NCI-H69 (cell line): ENCODE measurements around the gene CNKSR1.

ENCODE experiments used
- DNase-seq: peaks from one replicate; lab custom pipeline; 2025; lab: John Stamatoyannopoulos, UW

CNKSR1 gene

GRCh38 chr1:26184883-26185282 is 7.6 kb downstream of the CNKSR1 start:
- no peak for DNase-seq

GRCh38 chr1:26187882-26188281 is 10.6 kb downstream of the CNKSR1 start:
- DNase-seq = no peak

GRCh38 chr1:26188477-26188876 is 11.2 kb downstream of the CNKSR1 start:
- no peak for DNase-seq

- no peak for DNase-seq
Observed at GRCh38 chr1:26189331-26189730, 12.0 kb downstream of the CNKSR1 start.

GRCh38 chr1:26189751-26190275 is 12.5 kb downstream of the CNKSR1 start:
- DNase-seq = no peak

GRCh38 chr1:26190373-26190987 is 13.2 kb downstream of the CNKSR1 start, which contains the start of gene CATSPER4:
CATSPER4 (plus strand) TSS chr1:26190602; CDS start chr1:26190628, 26 bp downstream.
- peak; percentile 30 for DNase-seq

- no peak for DNase-seq
Observed at GRCh38 chr1:26191739-26192138, 14.4 kb downstream of the CNKSR1 start.

GRCh38 chr1:26195805-26196204 is 18.5 kb downstream of the CNKSR1 start:
- no peak for DNase-seq

GRCh38 chr1:26197301-26197700 is 20.0 kb downstream of the CNKSR1 start:
- no peak for DNase-seq

- no peak for DNase-seq
Observed at GRCh38 chr1:26197813-26198212, 20.5 kb downstream of the CNKSR1 start.

- DNase-seq = no peak
Observed at GRCh38 chr1:26200413-26200812, 23.1 kb downstream of the CNKSR1 start.

GRCh38 chr1:26203642-26204318 is 26.5 kb downstream of the CNKSR1 start:
- DNase-seq = no peak

GRCh38 chr1:26210147-26210870 is 33.0 kb downstream of the CNKSR1 start:
- DNase-seq = no peak

GRCh38 chr1:26212726-26213125 is 35.4 kb downstream of the CNKSR1 start:
- DNase-seq = no peak

GRCh38 chr1:26213335-26213905 is 36.1 kb downstream of the CNKSR1 start:
- no peak for DNase-seq

GRCh38 chr1:26215246-26215645 is 38.0 kb downstream of the CNKSR1 start:
- no peak for DNase-seq

GRCh38 chr1:26218906-26219494 is 41.7 kb downstream of the CNKSR1 start:
- DNase-seq = peak; percentile 71

- peak; percentile 66 for DNase-seq
Observed at GRCh38 chr1:26220199-26220912, 43.1 kb downstream of the CNKSR1 start.

- peak; percentile 14 for DNase-seq
Observed at GRCh38 chr1:26221094-26221493, 43.8 kb downstream of the CNKSR1 start.

GRCh38 chr1:26224606-26225005 is 47.3 kb downstream of the CNKSR1 start:
- no peak for DNase-seq

- no peak for DNase-seq
Observed at GRCh38 chr1:26225033-26225831, 47.9 kb downstream of the CNKSR1 start.
